Mesendoderm (in vitro differentiated cells): Measurements from ENCODE around the gene C6orf52.
A peak's percentile ranks its signal among the peaks of the same experiment; 100 is the strongest.

Experiments
- DNase-seq: peaks from one replicate; pipeline ENCODE4 v3.0.0; 2013
- H2AK5ac ChIP-seq: 2 replicates; pipeline ENCODE4 v1.6.1; 2013; ENCODE audit warnings: low read length, inconsistent platforms
- H2BK120ac ChIP-seq: 2 replicates; pipeline ENCODE4 v1.6.1; 2013; ENCODE audit warnings: low read depth, mild to moderate bottlenecking, low read length, moderate library complexity, mixed read lengths
- H2BK15ac ChIP-seq: replicated peaks from 2 replicates; pipeline ENCODE4 v1.6.1; 2013; ENCODE audit warnings: low read depth, mild to moderate bottlenecking, moderate library complexity
- H2BK5ac ChIP-seq: 2 replicates; pipeline ENCODE4 v1.6.1; 2013; ENCODE audit warnings: low read length, inconsistent platforms
- H3K18ac ChIP-seq: 2 replicates; pipeline ENCODE4 v1.6.1; 2013; ENCODE audit warnings: mild to moderate bottlenecking, low read length, mixed read lengths
- H3K23ac ChIP-seq: one replicate; pipeline ENCODE4 v1.6.1; 2013; ENCODE audit warnings: low read length
- H3K27ac ChIP-seq: 2 replicates; pipeline ENCODE4 v1.5.1; 2013; ENCODE audit warnings: low read depth, mild to moderate bottlenecking, inconsistent platforms, low read length, moderate library complexity
- H3K27me3 ChIP-seq: 2 replicates; pipeline ENCODE4 v1.6.1; 2013; ENCODE audit warnings: low read length, control low read depth, mild to moderate bottlenecking, inconsistent platforms; ENCODE audit not compliant: insufficient read depth, poor library complexity
- H3K36me3 ChIP-seq: 2 replicates; pipeline ENCODE4 v1.6.1; 2013; ENCODE audit warnings: low read length, inconsistent platforms; ENCODE audit not compliant: control insufficient read depth, insufficient read depth
- H3K4ac ChIP-seq: one replicate; pipeline ENCODE4 v1.6.1; 2013; ENCODE audit warnings: low read depth, mild to moderate bottlenecking, low read length, moderate library complexity
- H3K4me1 ChIP-seq: 2 replicates; pipeline ENCODE4 v1.6.1; 2013; ENCODE audit warnings: low read depth, low read length, inconsistent platforms; ENCODE audit not compliant: control insufficient read depth
- H3K4me2 ChIP-seq: 2 replicates; pipeline ENCODE4 v1.6.1; 2013; ENCODE audit warnings: low read length
- H3K4me3 ChIP-seq: 2 replicates; pipeline ENCODE4 v1.5.1; 2013; ENCODE audit warnings: mild to moderate bottlenecking, low read length
- H3K56ac ChIP-seq: one replicate; pipeline ENCODE4 v1.6.1; 2013; ENCODE audit warnings: low read length
- H3K79me1 ChIP-seq: 2 replicates; pipeline ENCODE4 v1.6.1; 2013; ENCODE audit warnings: low read length, inconsistent platforms
- H3K79me2 ChIP-seq: 2 replicates; pipeline ENCODE4 v1.6.1; 2013; ENCODE audit warnings: mild to moderate bottlenecking, low read length; ENCODE audit not compliant: control insufficient read depth, insufficient read depth
- H3K9ac ChIP-seq: 2 replicates; pipeline ENCODE4 v1.6.1; 2013; ENCODE audit warnings: low read length, inconsistent platforms
- H4K5ac ChIP-seq: one replicate; pipeline ENCODE4 v1.6.1; 2013; ENCODE audit warnings: low read length
- H4K8ac ChIP-seq: one replicate; pipeline ENCODE4 v1.6.1; 2013; ENCODE audit warnings: low read depth, mild to moderate bottlenecking, control low read depth, low read length, moderate library complexity
- WGBS: extraction: QIAGEN DNeasy Blood & Tissue Kit; methylation state at CpG from one replicate; pipeline ENCODE4 v1.1.7; 2013; ENCODE audit warnings: low lambda C conversion rate, missing lambda C conversion rate; ENCODE audit not compliant: insufficient coverage; ENCODE audit errors: extremely low coverage; 5-methylcytosine and 5-hydroxymethylcytosine counted together

C6orf52 gene

GRCh38 chr6:10643201-10643651, 51.2 kb downstream of the C6orf52 start:
- H3K4me1 ChIP-seq: no peaks in the 10 kb centered on the region
- H3K56ac ChIP-seq: no peak overlapping the region
- no peak overlapping the region for H2BK5ac ChIP-seq
- H3K4me3 ChIP-seq: no peak overlapping the region
- H3K23ac ChIP-seq: no peak overlapping the region
- DNase-seq: no peak
- H3K79me1 ChIP-seq: no peaks in the 10 kb centered on the region
- no peak overlapping the region for H4K8ac ChIP-seq
- H3K36me3 ChIP-seq: no peaks in the 10 kb centered on the region
- H3K9ac ChIP-seq: no peak overlapping the region
- H3K79me2 ChIP-seq: no peaks in the 10 kb centered on the region
- no peak overlapping the region for H2AK5ac ChIP-seq
- H3K27me3 ChIP-seq: no peaks in the 10 kb centered on the region
- no peak overlapping the region for H2BK120ac ChIP-seq
- H3K18ac ChIP-seq: no peak overlapping the region
- no CpG with 5 or more reads among the region's 3 CpGs for WGBS
- no peak overlapping the region for H3K4ac ChIP-seq
- H4K5ac ChIP-seq: no peak overlapping the region
- H3K27ac ChIP-seq: no peak overlapping the region
- no peak overlapping the region for H3K4me2 ChIP-seq
- no peak overlapping the region for H2BK15ac ChIP-seq

- Histone ChIP-seq H3K27ac (no peak overlapping the region), H2BK15ac (no peak overlapping the region), H3K18ac (no peak overlapping the region), H3K36me3 (no peaks in the 10 kb centered on the region), H2AK5ac (no peak overlapping the region), H3K56ac (no peak overlapping the region), H4K5ac (no peak overlapping the region), H3K4me1 (no peaks in the 10 kb centered on the region), H3K27me3 (no peaks in the 10 kb centered on the region), H2BK120ac (no peak overlapping the region), H3K79me1 (no peaks in the 10 kb centered on the region), H3K4me3 (no peak overlapping the region), H4K8ac (no peak overlapping the region), H2BK5ac (no peak overlapping the region), H3K79me2 (no peaks in the 10 kb centered on the region), H3K23ac (no peak overlapping the region), H3K4me2 (no peak overlapping the region), H3K4ac (no peak overlapping the region), H3K9ac (no peak overlapping the region)
- DNase-seq: no peak
- no CpG with 5 or more reads among the region's 3 CpGs for WGBS
These were observed 52.9 kb downstream of the C6orf52 start for GRCh38 chr6:10641528-10641927.

GRCh38 chr6:10640412-10640811, 54.0 kb downstream of the C6orf52 start:
- H3K36me3 ChIP-seq: no peaks in the 10 kb centered on the region
- H2AK5ac ChIP-seq: no peak overlapping the region
- no peak overlapping the region for H4K5ac ChIP-seq
- H4K8ac ChIP-seq: no peak overlapping the region
- H2BK5ac ChIP-seq: no peak overlapping the region
- H3K27me3 ChIP-seq: no peaks in the 10 kb centered on the region
- DNase-seq: no peak
- H2BK120ac ChIP-seq: no peak overlapping the region
- no peak overlapping the region for H3K4me2 ChIP-seq
- H3K9ac ChIP-seq: no peak overlapping the region
- H3K23ac ChIP-seq: no peak overlapping the region
- H3K4me1 ChIP-seq: no peaks in the 10 kb centered on the region
- no peak overlapping the region for H3K56ac ChIP-seq
- no peaks in the 10 kb centered on the region for H3K79me2 ChIP-seq
- no peak overlapping the region for H3K4me3 ChIP-seq
- no peak overlapping the region for H2BK15ac ChIP-seq
- no peaks in the 10 kb centered on the region for H3K79me1 ChIP-seq
- H3K18ac ChIP-seq: no peak overlapping the region
- no peak overlapping the region for H3K4ac ChIP-seq
- H3K27ac ChIP-seq: no peak overlapping the region
- no CpG with 5 or more reads among the region's 8 CpGs for WGBS

GRCh38 chr6:10633216-10633615, 61.2 kb downstream of the C6orf52 start:
- Histone ChIP-seq H3K4ac (no peak overlapping the region), H4K8ac (no peak overlapping the region), H4K5ac (no peak overlapping the region), H3K18ac (no peak overlapping the region), H3K27me3 (no peaks in the 10 kb centered on the region), H3K56ac (no peak overlapping the region), H3K23ac (no peak overlapping the region), H3K9ac (no peak overlapping the region), H3K27ac (no peak overlapping the region), H3K4me1 (no peaks in the 10 kb centered on the region), H3K4me2 (no peak overlapping the region), H2BK120ac (no peak overlapping the region), H2AK5ac (no peak overlapping the region), H3K79me1 (no peaks in the 10 kb centered on the region), H2BK5ac (no peak overlapping the region), H3K4me3 (no peak overlapping the region), H3K79me2 (no peaks in the 10 kb centered on the region), H2BK15ac (no peak overlapping the region), H3K36me3 (no peaks in the 10 kb centered on the region)
- no CpG with 5 or more reads among the region's 1 CpG for WGBS
- DNase-seq: peak; percentile 63

- Histone ChIP-seq H3K4me3 (no peak overlapping the region), H3K27ac (no peak overlapping the region), H4K8ac (no peak overlapping the region), H3K4me1 (no peaks in the 10 kb centered on the region), H3K4me2 (no peak overlapping the region), H3K23ac (no peak overlapping the region), H2AK5ac (no peak overlapping the region), H2BK120ac (no peak overlapping the region), H3K9ac (no peak overlapping the region), H3K27me3 (no peaks in the 10 kb centered on the region), H3K79me2 (no peaks in the 10 kb centered on the region), H3K36me3 (no peaks in the 10 kb centered on the region), H3K18ac (no peak overlapping the region), H3K4ac (no peak overlapping the region), H2BK5ac (no peak overlapping the region), H2BK15ac (no peak overlapping the region), H4K5ac (no peak overlapping the region), H3K79me1 (no peaks in the 10 kb centered on the region), H3K56ac (no peak overlapping the region)
- no peak for DNase-seq
- WGBS: no CpG with 5 or more reads among the region's 1 CpG
These were observed 64.2 kb downstream of the C6orf52 start for GRCh38 chr6:10630178-10630577.

GRCh38 chr6:10627800-10628199, 66.6 kb downstream of the C6orf52 start:
- Histone ChIP-seq H4K5ac (no peak overlapping the region), H2BK5ac (no peak overlapping the region), H3K27ac (no peak overlapping the region), H2BK120ac (no peak overlapping the region), H3K79me2 (no peaks in the 10 kb centered on the region), H3K27me3 (no peaks in the 10 kb centered on the region), H4K8ac (no peak overlapping the region), H3K4me3 (no peak overlapping the region), H3K18ac (no peak overlapping the region), H3K36me3 (no peaks in the 10 kb centered on the region), H3K4me1 (no peaks in the 10 kb centered on the region), H3K56ac (no peak overlapping the region), H2AK5ac (no peak overlapping the region), H3K79me1 (no peaks in the 10 kb centered on the region), H3K9ac (no peak overlapping the region), H3K23ac (no peak overlapping the region), H3K4ac (no peak overlapping the region), H2BK15ac (no peak overlapping the region), H3K4me2 (no peak overlapping the region)
- DNase-seq: no peak
- WGBS: no CpG with 5 or more reads among the region's 1 CpG
